GM18499 (cell line): Measurements from ENCODE around the gene GKN2.
"Not testable (repeated sequence)": the region's sequence is repeated elsewhere in the genome, so short reads cannot be mapped to it uniquely, and the experiment has no call there.

Experiments used
- ATAC-seq: cut with Tn5 transposase; IDR thresholded peaks from one replicate; pipeline ENCODE4 v1.9.1; 2021; ENCODE audit warnings: moderate number of reproducible peaks; ENCODE audit not compliant: insufficient read depth, unreplicated experiment

The GKN2 gene

DNA sequence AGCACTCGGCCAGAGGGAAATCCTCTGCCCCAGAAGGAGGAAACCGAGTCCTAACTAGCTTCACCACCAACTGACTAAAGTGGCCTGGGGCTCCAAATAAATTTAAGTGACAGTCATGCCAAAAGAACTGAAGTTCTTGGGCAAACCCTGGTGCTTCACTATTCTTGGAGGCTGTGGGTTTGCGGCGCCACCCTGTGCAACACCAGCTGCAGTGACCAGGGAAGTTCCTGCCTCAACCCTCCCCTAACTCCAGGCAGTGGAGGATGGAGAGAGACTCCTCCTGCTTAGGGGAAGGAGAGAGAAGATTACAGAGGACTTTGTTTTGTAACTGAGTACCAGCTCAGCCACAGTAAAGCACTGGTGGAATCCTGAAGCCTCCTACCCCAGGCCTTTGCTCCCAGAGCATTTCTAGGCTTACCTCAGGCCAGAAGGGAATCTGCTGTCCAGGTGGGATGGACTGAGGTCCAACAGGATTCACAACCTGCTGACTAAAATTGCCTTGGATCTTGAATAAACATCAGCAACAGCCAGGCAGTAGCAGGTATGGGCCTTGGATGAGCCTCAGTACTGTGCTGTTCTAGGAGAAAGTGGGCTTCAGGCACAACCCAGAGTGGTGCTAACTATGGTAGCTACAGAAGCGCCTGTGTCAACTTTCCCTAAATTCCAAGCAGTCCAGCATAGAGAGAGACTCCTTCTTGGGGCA lies 52.0 kb downstream of the GKN2 start:
- ATAC-seq: no peak

DNA sequence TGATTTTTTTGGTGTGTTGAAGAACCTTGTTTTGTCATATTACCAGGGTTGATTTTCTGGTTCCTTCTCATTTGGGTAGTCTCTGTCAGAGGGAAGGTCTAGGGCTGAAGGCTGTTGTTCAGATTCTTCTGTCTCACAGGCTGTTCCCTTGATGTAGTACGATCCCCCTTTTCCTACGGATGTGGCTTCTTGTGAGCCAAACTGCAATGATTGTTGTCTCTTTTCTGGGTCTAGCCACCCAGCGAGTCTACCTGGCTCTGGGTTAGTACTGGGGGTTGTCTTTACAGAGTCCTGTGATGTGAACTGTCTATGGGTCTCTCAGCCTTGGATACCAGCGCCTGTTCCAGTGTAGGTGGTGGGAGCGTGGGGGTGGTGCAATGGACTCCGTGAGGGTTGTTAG lies 56.7 kb downstream of the GKN2 start:
- not testable (repeated sequence) for ATAC-seq
